ENCODE measurements around the gene RAB11FIP4. TPM values are rescaled to one million over a fixed set of nuclear protein-coding genes. Genes with fewer than 3 reads are reported as not detected.

The RAB11FIP4 gene
- total RNA-seq, 3 donors from 2014 or later (not counting 1 experiment from before 2014, with no cell fraction given), result 81.4 to 121 (median 102) TPM

DNA sequence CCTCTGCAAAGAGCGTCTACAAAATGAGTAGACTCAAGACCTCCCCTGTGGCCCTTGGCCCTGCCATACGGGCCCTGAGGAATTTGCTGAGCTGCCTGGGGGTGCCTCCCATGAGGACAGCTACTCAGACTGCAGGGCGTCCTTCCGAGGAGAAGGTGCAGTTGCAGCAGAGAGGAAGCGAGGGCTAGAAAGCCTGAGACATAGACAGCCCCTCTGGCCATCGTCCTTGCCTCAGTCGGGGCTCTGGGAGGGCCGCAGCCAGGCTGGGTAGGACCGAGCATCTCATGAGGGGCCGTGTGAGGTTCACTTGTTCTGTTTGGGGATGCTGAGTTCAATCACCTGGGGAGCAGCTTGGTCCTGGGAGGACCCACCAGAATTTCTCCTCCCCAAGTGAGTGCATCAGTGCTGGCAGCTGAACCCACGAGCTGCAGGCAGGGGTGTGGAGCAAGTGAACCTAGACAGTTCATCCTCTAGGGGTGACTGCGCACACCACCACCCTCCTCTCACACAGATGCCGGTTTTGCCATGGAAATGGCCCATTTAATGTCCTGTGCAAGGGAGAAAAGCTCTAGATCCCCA lies 20.3 kb downstream of the RAB11FIP4 start:
- intact Hi-C loops (cut with micrococcal nuclease), result no loop called here
- 91% methylated on average over 13 of the region's 13 CpGs for WGBS (ENCODE audit: insufficient coverage)
- no peak overlapping the region for H3K4me3 ChIP-seq (ENCODE audit: low read length)

DNA sequence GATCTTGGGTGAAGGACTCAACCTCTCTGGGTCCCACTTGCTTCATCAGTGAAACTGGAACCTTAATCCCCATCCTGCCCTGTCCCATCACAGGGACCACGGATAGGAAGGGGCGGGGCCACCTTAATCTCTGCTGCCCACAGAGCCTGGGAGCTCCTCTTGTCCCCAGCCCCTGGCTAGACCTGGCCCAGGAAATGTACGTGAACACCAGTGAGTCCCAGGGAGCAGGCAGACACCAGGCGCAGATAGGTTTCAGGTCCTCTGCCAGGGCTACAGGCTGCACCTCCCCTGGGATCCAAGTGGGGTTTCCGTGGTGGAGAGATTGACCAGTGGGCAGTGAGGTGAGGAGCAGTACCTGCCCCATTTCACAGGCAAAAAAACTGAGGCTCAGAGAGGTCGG lies 21.0 kb downstream of the RAB11FIP4 start:
- Histone ChIP-seq H3K9me3 (ENCODE audit: control insufficient read depth, insufficient read depth, low read length) (no peaks in the 10 kb centered on the region), H3K4me1 (ENCODE audit: control insufficient read depth, insufficient read depth, low read length) (peaks cover 3% of the 10 kb centered on the region), H3K27ac (ENCODE audit: low read length) (no peak overlapping the region), H3K4me3 (ENCODE audit: low read length) (no peak overlapping the region), H3K27me3 (ENCODE audit: control insufficient read depth, insufficient read depth, low read length) (no peaks in the 10 kb centered on the region), H3K36me3 (ENCODE audit: control insufficient read depth, insufficient read depth, low read length) (no peaks in the 10 kb centered on the region)
- no peaks in the 10 kb centered on the region for H3K36me3 Mint-ChIP-seq
- peaks cover 0 to 3% of the 10 kb centered on the region in 2 donors for H3K27me3 Mint-ChIP-seq (ENCODE audit: low read depth in 2 of 2)
- intact Hi-C loops (cut with micrococcal nuclease), result no loop called here
- H3K4me1 Mint-ChIP-seq, result no peaks in the 10 kb centered on the region
- 75% methylated on average over 6 of the region's 6 CpGs for WGBS (ENCODE audit: insufficient coverage)
- ATAC-seq (no peak), DNase-seq (no peak)
- no peak overlapping the region for H3K27ac Mint-ChIP-seq
- TF ChIP-seq, protein P1, sequence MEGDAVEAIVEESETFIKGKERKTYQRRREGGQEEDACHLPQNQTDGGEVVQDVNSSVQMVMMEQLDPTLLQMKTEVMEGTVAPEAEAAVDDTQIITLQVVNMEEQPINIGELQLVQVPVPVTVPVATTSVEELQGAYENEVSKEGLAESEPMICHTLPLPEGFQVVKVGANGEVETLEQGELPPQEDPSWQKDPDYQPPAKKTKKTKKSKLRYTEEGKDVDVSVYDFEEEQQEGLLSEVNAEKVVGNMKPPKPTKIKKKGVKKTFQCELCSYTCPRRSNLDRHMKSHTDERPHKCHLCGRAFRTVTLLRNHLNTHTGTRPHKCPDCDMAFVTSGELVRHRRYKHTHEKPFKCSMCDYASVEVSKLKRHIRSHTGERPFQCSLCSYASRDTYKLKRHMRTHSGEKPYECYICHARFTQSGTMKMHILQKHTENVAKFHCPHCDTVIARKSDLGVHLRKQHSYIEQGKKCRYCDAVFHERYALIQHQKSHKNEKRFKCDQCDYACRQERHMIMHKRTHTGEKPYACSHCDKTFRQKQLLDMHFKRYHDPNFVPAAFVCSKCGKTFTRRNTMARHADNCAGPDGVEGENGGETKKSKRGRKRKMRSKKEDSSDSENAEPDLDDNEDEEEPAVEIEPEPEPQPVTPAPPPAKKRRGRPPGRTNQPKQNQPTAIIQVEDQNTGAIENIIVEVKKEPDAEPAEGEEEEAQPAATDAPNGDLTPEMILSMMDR (IDR thresholded peaks at IDR 0.05), result no peak
- H3K9me3 Mint-ChIP-seq, result no peaks in the 10 kb centered on the region
- H3K4me3 Mint-ChIP-seq, result no peak overlapping the region

More for the DNA sequence above, 20.3 kb downstream of the RAB11FIP4 start:
- Mint-ChIP-seq H3K4me1 (no peaks in the 10 kb centered on the region), H3K36me3 (no peaks in the 10 kb centered on the region), H3K4me3 (no peak overlapping the region), H3K27ac (no peak overlapping the region), H3K27me3 (ENCODE audit: low read depth in 2 of 2) (peaks cover 0 to 3% of the 10 kb centered on the region in 2 donors), H3K9me3 (no peaks in the 10 kb centered on the region)
- H3K36me3 ChIP-seq (ENCODE audit: control insufficient read depth, insufficient read depth, low read length), result no peaks in the 10 kb centered on the region
- no peaks in the 10 kb centered on the region for H3K9me3 ChIP-seq (ENCODE audit: control insufficient read depth, insufficient read depth, low read length)
- DNase-seq (no peak), ATAC-seq (no peak)
- H3K4me1 ChIP-seq (ENCODE audit: control insufficient read depth, insufficient read depth, low read length), result peaks cover 3% of the 10 kb centered on the region
- no peak overlapping the region for H3K27ac ChIP-seq (ENCODE audit: low read length)
- H3K27me3 ChIP-seq (ENCODE audit: control insufficient read depth, insufficient read depth, low read length), result no peaks in the 10 kb centered on the region
- TF ChIP-seq, protein P1 (IDR thresholded peaks at IDR 0.05), result no peak

DNA sequence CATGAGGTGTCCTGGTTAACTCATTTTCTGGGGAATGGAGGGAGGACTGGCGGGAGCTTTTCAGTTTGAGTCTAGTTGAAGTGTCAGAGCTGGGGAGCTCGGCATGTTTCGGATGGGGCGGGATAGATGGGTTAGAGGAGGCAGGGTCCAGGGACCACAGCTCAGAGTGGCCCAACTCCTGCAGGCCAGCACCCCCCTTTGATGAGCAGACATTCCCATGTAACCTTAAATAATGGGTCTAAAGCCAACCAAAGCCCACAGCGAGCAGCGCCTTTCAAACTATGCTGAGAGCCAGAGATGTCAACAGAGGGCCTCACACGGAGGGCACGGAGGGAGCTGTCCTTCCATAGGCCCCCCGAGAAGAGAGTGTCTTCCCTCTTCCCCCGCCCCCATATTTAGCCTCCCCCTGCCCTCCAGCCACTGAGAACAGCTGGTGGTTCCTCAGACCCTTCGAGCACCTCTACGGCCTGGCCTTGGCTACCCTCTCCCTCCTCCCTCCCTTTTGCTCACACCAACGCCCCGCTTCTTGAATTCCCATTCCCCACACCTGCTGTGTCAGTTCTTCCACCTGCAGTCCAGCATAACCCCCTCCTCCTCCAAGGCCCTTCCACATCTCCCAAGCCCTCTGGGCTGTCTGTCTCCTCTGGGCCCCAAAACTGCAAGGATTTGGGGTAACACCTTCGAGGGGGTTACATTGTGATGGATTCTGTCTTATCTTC lies 21.8 kb downstream of the RAB11FIP4 start:
- no peak overlapping the region for H3K27ac Mint-ChIP-seq
- H3K4me1 ChIP-seq (ENCODE audit: control insufficient read depth, insufficient read depth, low read length), result peaks cover 3% of the 10 kb centered on the region

More for the DNA sequence above, 21.8 kb downstream of the RAB11FIP4 start:
- intact Hi-C loops (cut with micrococcal nuclease), result no loop called here
- Histone ChIP-seq H3K4me3 (ENCODE audit: low read length) (no peak overlapping the region), H3K27ac (ENCODE audit: low read length) (no peak overlapping the region), H3K9me3 (ENCODE audit: control insufficient read depth, insufficient read depth, low read length) (no peaks in the 10 kb centered on the region), H3K36me3 (ENCODE audit: control insufficient read depth, insufficient read depth, low read length) (no peaks in the 10 kb centered on the region), H3K27me3 (ENCODE audit: control insufficient read depth, insufficient read depth, low read length) (no peaks in the 10 kb centered on the region)
- H3K4me1 Mint-ChIP-seq, result no peaks in the 10 kb centered on the region
- 87% methylated on average over 15 of the region's 15 CpGs for WGBS (ENCODE audit: insufficient coverage)
- TF ChIP-seq, protein P1 (IDR thresholded peaks at IDR 0.05), result no peak
- DNase-seq (no peak), ATAC-seq (no peak)
- H3K27me3 Mint-ChIP-seq (ENCODE audit: low read depth in 2 of 2), result no peaks in the 10 kb centered on the region
- H3K36me3 Mint-ChIP-seq, result no peaks in the 10 kb centered on the region
- no peaks in the 10 kb centered on the region for H3K9me3 Mint-ChIP-seq
- no peak overlapping the region for H3K4me3 Mint-ChIP-seq

Measured in natural killer cell (primary cell).